NCI-H1694 treated with DMSO at 0.1 percent for 48 hours (cell line): ENCODE data around the gene CTBP2.

Experiments used
- DNase-seq: peaks from one replicate; lab custom pipeline; 2025; lab: John Stamatoyannopoulos, UW

CTBP2 gene

DNA sequence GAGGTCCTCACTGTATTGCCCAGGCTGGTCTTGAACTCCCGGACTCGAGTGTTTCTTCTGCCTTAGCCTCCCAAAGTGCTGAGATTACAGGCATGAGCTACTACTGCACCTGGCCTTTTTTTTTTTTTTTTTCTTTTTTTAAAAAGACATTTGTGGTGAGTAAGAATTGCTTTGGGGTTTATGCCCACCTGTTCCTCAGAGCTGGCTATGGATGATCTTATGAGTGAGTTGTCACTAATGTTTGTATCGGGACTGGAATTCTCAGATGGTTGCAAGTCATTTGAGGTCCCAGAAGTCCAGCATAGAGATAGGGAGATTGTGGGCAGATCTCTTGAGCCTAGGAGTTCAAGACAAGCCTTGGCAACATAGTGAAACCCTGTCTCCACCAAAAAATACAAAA is 183.2 kb downstream of the CTBP2 start:
- DNase-seq, result no peak

GRCh38 chr10:124975977-124976514 is 184.3 kb downstream of the CTBP2 start:
- DNase-seq, result no peak

DNA sequence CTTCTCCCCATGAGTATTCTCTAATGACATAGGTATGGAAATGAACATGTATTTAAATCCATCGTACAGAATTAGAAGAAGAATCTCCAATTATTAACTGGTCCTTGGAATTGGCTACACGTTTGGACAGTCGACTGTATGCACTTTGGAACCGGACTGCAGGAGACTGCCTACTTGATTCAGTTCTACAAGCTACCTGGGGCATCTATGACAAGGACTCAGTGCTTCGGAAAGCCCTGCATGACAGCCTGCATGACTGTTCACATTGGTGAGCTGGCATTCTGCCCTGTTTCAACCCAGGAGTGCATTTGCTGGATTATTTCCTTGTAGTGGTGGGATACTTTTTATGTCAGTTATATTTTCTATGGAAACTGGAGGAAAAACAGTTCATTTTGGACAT is 186.2 kb downstream of the CTBP2 start:
- DNase-seq, result no peak

GRCh38 chr10:124972637-124973036 is 187.7 kb downstream of the CTBP2 start:
- no peak for DNase-seq

- no peak for DNase-seq
These were observed 189.1 kb downstream of the CTBP2 start for GRCh38 chr10:124971276-124971675.

- DNase-seq, result no peak
These were observed 193.1 kb downstream of the CTBP2 start for GRCh38 chr10:124967255-124967654.

DNA sequence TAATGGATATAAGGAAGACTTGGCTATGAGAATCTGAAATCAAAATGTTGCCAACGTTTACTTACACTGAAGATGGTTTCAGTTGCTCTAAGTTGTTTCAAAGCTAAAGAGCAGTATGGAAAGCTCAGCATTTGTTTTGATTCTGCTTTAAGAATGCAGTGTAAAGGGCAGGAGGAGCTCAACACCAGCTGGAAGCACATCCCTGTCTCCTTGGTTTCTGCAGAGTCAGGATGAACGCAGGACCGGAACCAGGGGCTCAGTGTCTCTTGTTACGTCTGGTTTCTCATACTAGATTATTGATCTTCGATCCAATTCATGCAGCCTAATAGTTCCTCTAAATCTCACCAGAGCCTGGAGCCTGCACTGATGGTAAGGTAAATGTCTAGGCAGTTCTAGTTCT is 194.4 kb downstream of the CTBP2 start:
- DNase-seq, result no peak

DNA sequence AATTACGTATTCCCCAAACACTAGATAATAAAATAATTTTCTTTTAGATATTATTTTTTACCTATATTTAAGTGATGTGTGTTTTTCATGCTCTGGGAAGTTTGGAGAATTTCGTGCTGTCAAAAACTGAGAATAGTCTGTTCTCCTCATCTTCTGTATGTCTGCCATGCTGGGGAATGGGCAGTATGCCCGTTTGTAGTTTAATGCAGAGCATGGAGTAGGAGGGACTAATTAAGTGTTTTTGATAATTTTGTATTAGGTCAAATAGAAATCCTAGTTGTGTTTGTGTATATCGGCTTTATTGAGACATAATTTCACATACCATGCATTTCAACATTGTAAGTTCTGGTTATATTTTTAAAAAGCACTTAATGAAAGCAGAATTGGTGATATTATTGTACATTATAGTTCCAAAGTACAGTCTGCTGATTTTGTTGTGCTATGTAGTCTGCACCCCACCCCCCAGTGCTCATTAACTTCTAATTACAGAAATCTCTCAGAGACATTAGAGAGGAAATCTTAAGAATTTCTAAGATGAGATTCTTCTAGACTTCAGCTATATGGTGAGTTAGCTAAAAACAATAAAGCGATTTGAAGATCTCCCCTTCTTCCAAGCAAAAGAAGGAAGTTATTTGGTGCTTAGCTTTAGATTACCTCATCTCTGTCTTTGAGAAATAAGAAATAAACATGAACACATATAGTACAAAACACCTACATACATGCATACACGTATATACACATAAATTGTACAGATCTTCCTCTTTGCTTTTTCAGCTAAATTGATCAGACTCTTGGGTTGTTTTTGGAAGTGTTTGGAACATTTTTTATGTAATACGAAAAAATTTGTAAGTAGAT is 196.3 kb downstream of the CTBP2 start:
- DNase-seq, result no peak

- DNase-seq, result no peak
These were observed 197.9 kb downstream of the CTBP2 start for GRCh38 chr10:124962421-124962820.

DNA sequence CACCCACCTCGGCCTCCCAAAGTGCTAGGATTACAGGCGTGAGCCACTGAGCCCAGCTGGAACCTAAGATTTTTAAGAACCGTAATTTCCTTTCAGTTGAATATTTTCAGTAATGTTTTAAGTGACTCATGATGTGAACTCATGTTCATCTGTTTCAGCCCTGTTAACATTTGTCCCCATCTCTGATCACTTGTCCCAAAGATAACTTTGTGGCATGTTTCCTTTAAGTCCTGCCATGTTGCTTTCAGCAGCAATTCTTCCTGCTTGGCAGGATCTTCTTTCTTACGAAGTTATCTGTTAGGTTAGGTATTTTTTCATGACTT is 199.2 kb downstream of the CTBP2 start:
- DNase-seq, result no peak

GRCh38 chr10:124959564-124959963 is 200.8 kb downstream of the CTBP2 start:
- DNase-seq, result no peak

- no peak for DNase-seq
These were observed 202.9 kb downstream of the CTBP2 start for GRCh38 chr10:124957404-124957947.

DNA sequence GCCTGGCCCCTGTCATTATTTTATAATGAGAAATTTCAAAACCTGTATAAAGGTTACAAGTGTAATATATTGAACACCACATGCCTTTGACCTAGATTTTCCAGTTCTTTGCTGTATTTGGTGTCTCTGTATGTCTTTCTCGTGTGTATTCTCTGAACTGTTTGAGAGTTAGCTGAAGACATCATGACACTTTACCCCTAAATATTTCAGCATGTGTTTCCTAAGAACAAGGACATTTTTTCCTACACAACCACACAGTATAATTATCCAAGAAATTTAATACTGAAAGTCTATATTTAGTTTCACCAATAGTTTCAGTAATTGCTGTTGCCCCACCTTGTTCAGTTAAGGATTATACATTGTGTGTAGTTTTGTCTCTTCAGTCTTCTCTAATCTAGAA is 203.6 kb downstream of the CTBP2 start:
- DNase-seq, result no peak

GRCh38 chr10:124955868-124956267 is 204.5 kb downstream of the CTBP2 start:
- DNase-seq, result no peak

DNA sequence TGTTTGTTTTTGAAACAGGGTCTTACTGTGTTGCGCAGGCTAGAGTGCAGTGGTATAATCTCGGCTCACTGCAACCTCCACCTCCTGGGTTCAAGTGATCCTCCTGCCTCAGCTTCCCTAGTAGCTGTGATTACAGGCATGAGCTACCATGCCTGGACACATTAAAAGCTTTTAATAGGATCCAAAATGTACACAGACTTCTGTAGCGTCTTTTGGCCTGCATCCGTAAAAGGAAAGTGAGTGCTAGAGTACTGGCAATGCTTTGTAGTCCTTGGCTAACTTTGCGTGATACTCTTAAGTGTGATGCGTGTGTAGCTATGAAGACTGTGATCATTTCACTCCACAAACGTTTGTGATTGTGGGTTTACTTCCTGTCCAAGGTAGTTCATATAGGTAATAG is 205.1 kb downstream of the CTBP2 start:
- DNase-seq, result no peak

DNA sequence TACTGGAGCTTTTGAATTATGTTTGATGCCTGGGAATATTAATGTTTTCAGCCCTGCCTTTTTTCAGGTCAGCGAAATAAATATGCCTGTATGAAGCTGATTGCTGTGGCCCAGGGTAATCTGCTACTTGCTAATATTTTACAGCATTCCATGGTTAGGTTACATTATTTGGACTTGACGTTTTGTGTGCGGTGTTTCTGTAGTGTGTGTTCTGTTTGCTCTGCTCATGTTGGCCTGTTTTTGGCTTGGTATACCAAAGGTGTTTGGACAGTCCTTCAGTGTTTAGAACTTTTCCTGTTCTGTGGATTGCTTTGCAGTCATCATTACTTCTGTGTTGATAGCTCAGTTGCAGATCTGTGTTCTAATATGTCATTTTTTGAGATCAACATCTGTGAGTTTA is 206.9 kb downstream of the CTBP2 start:
- no peak for DNase-seq

DNA sequence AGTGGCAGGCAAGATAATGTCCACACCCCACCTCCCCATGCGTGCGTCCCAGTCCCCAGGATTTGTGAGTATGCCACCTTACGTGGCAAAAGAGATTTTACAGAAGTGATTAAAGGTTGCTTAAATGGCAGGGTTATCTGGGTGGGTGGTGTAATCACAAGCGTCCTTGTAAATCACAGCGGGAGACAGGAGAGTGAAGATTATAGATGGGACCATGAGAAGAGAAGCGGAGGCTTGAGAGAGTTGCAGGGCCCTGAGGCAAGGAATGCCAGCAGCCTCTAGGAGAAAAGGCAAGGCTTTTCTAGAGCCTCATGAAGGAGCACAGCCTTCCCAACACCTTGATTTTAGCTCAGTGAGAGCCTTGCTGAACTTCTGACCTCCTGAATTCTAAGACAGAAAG is 208.2 kb downstream of the CTBP2 start:
- DNase-seq, result no peak

DNA sequence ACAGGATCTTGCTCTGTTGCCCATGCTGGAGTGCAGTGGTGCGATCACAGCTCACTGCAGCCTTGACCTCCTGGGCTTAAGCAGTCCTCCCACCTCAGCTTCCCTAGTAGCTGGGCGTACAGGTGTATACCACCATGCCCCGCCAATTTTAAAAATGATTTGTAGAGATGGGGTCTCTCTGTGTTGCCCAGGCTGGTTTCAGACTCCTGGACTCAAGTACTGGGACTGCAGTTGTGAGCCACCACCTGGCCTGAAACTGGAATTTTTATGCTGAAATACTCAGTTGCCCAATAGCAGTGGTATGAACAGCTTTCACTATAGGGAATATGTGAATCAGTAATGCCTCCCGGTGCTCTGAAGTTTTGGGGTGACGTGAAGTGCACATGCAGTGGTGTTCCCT is 210.8 kb downstream of the CTBP2 start:
- DNase-seq, result no peak

DNA sequence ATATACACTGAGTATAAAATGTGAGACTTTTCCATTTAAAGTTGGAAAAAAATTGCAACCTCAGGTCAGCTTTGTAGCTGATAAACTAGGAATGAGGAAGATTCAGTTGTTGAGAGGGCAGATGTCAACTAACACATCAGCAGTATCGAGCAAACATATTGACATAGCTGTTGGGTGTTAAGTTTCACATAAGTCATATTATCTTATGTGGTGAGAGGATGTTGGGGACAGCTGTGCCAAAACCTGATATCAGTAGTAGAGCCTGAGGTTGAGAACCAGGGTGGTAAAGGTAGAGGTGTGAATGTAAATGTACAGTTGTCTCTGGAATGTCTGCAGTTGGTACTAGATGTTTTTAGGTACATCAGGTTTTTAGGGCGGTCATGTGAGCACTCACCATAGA is 213.4 kb downstream of the CTBP2 start:
- DNase-seq, result no peak

GRCh38 chr10:124944982-124945381 is 215.4 kb downstream of the CTBP2 start:
- no peak for DNase-seq

- DNase-seq, result no peak
These were observed 216.9 kb downstream of the CTBP2 start for GRCh38 chr10:124943301-124944092.

GRCh38 chr10:124942317-124943169 is 217.8 kb downstream of the CTBP2 start:
- DNase-seq, result no peak
